Measurements from ENCODE around the gene SLC22A3.

DNA sequence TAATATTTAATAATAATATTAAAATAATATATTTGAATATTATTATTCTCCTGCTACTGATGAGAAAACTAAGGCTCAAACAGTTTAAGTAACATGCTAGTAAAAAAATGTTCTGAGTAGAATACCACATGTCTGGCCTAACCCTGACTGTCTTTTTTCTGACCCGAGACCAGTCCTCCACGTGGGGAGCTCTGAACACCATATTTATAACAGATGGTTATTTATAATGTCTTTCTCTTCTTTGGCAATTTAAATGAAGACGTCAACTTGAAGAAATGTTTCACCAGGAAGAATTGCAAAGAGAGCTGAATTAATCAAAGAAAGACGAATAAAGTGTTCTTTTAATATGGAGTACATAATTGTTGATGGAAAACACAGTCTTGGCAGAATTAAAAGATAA is 82.0 kb downstream of the SLC22A3 start:
- TF ChIP-seq, protein P1, sequence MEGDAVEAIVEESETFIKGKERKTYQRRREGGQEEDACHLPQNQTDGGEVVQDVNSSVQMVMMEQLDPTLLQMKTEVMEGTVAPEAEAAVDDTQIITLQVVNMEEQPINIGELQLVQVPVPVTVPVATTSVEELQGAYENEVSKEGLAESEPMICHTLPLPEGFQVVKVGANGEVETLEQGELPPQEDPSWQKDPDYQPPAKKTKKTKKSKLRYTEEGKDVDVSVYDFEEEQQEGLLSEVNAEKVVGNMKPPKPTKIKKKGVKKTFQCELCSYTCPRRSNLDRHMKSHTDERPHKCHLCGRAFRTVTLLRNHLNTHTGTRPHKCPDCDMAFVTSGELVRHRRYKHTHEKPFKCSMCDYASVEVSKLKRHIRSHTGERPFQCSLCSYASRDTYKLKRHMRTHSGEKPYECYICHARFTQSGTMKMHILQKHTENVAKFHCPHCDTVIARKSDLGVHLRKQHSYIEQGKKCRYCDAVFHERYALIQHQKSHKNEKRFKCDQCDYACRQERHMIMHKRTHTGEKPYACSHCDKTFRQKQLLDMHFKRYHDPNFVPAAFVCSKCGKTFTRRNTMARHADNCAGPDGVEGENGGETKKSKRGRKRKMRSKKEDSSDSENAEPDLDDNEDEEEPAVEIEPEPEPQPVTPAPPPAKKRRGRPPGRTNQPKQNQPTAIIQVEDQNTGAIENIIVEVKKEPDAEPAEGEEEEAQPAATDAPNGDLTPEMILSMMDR (IDR thresholded peaks at IDR 0.05; ENCODE audit: poor library complexity): no peak
- no peak for TF ChIP-seq EZH2phosphoT487 (IDR thresholded peaks at IDR 0.05; ENCODE audit: low read depth, severe bottlenecking, unreplicated experiment)

All from hepatocyte (in vitro differentiated cells).